Gastrocnemius medialis (tissue), 4 donors: ENCODE measurements around the gene GABRG3. TPM values are rescaled to one million over a fixed set of nuclear protein-coding genes. Genes with fewer than 3 reads are reported as not detected.

Source experiments
- ATAC-seq, 2 donors: fragments of 150-250 bp; one replicate each; pipeline ENCODE4 v1.9.1; 2016
- DNase-seq, 2 donors: peaks; one replicate each; pipeline ENCODE4 v3.0.0-alpha.2; 2019
- H3K27ac ChIP-seq, 4 donors: fragments of 200-600 bp; sonication (generic); 1 replicate in 1 of 4; 2 replicates in 3 of 4; pipeline ENCODE4 v1.5.1; 2016 to 2018; ENCODE audit warnings: mild to moderate bottlenecking in 2 of 4, moderate library complexity in 1 of 4
- H3K27me3 ChIP-seq, 3 donors: fragments of 200-600 bp; sonication (generic) in 2 of 3; 1 replicate in 1 of 3; 2 replicates in 2 of 3; pipeline versions ENCODE4 v1.5.1 to v1.6.0; 2016 to 2019; ENCODE audit warnings: mild to moderate bottlenecking in 1 of 3, moderate library complexity in 1 of 3
- H3K36me3 ChIP-seq, 2 donors: fragments of 200-600 bp; sonication (generic) in 1 of 2; one replicate each; pipeline ENCODE4 v1.5.1; 2017 to 2018
- H3K4me1 ChIP-seq, 2 donors: fragments of 200-600 bp; sonication (generic) in 1 of 2; one replicate each; pipeline ENCODE4 v1.5.1; 2016 to 2017; ENCODE audit warnings: mild to moderate bottlenecking in 2 of 2
- H3K4me3 ChIP-seq, 4 donors: fragments of 200-600 bp; sonication (generic) in 3 of 4; 1 replicate in 1 of 4; 2 replicates in 3 of 4; pipeline ENCODE4 v1.5.1; 2016 to 2019; ENCODE audit warnings: mild to moderate bottlenecking in 2 of 4
- H3K9me3 ChIP-seq, 3 donors: fragments of 200-600 bp; sonication (generic) in 2 of 3; 1 replicate in 1 of 3; 2 replicates in 2 of 3; pipeline ENCODE4 v1.5.1; 2016 to 2019
- POLR2A ChIP-seq, 2 donors: fragments of 450-650 bp; IDR thresholded peaks; one replicate each; pipeline ENCODE4 v1.6.1; 2017; ENCODE audit warnings: antibody characterized with exemption in 2 of 2, mild to moderate bottlenecking in 2 of 2, moderate library complexity in 2 of 2
- in situ Hi-C, 4 donors: fragments of 200-750 bp; cut with MboI; loops; one replicate each; pipeline versions ENCODE4 v1.15.0 to v1.8.0; 2017; ENCODE audit warnings: low sequenced_read_pairs in 4 of 4
- intact Hi-C: fragments of 100-400 bp; cut with DNase I; formaldehyde crosslinking; loops from one replicate; pipeline ENCODE4 v1.15.1; 2023; ENCODE audit warnings: low total_unique reads
- total RNA-seq, 4 donors: library from RNA; depleted of rRNA; stranded (reverse); fragments of >200 nt; gene quantifications; one replicate each; pipeline versions ENCODE4 v1.1.0 to v1.2.3, GENCODE V29; 2016
- TF ChIP-seq, protein P1 (sequence below), 5 experiments: fragments of 450-650 bp in 3 of 5; fragments of 200-600 bp in 2 of 5; sonication (generic) in 2 of 5; IDR thresholded peaks in 4 of 5; conservative IDR thresholded peaks in 1 of 5; 1 replicate in 4 of 5; 2 replicates in 1 of 5; pipeline ENCODE4 v1.5.1; 2016 to 2019; ENCODE audit warnings: antibody characterized with exemption in 5 of 5, mild to moderate bottlenecking in 3 of 5, moderate library complexity in 3 of 5

GABRG3 gene
- total RNA-seq, 4 donors from 2014 or later, result not detected

DNA sequence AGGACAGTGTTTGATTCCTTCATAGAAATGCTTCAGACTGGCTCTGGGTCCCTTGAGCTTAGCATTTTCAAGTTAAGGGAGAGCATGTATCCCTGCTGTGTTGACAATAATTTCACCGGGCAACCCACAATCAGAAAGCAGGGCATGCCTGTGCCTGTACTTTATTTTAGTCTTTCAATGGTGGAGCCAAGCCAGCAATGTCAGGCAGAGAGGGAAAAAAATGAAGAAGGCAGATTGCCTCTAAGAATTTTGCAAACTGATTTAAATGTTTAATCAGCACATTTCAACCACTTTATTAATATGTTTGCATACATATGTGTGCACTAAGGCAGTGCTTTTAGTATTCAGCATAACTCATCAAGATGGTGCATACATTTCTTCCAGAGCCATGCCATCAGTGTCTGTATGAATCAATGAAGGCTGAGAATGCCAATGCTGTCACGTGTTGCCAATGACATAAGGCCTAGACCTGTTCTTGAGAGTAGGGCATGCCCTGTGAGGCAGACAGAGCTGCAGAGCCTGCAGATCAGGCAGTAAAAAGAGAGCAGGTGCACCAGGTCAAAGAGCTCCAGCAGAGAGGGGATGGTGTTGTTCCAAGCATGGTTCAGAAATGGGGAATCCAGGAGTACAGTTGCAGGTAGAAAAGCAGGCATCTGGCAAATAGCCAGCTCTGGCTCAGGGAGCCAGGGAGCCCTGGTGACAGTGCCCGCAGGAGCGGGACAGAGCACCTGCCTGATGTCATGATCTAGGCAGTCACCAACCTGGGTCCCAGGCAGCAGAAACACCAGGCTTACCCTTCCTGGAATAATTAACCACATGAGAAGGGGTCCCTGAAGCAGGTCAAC lies 508.5 kb downstream of the GABRG3 start:
- intact Hi-C loops, result no loop called here
- Histone ChIP-seq H3K27ac (no peak overlapping the region), H3K9me3 (no peaks in the 10 kb centered on the region), H3K4me3 (no peak overlapping the region), H3K4me1 (no peaks in the 10 kb centered on the region), H3K27me3 (no peaks in the 10 kb centered on the region), H3K36me3 (no peaks in the 10 kb centered on the region)
- DNase-seq (no peak), ATAC-seq (no peak)
- TF ChIP-seq, protein P1, sequence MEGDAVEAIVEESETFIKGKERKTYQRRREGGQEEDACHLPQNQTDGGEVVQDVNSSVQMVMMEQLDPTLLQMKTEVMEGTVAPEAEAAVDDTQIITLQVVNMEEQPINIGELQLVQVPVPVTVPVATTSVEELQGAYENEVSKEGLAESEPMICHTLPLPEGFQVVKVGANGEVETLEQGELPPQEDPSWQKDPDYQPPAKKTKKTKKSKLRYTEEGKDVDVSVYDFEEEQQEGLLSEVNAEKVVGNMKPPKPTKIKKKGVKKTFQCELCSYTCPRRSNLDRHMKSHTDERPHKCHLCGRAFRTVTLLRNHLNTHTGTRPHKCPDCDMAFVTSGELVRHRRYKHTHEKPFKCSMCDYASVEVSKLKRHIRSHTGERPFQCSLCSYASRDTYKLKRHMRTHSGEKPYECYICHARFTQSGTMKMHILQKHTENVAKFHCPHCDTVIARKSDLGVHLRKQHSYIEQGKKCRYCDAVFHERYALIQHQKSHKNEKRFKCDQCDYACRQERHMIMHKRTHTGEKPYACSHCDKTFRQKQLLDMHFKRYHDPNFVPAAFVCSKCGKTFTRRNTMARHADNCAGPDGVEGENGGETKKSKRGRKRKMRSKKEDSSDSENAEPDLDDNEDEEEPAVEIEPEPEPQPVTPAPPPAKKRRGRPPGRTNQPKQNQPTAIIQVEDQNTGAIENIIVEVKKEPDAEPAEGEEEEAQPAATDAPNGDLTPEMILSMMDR (IDR thresholded peaks at IDR 0.05 in 4 of 5, conservative IDR thresholded peaks at IDR 0.05 in 1 of 5), result no peak
- no peak for TF ChIP-seq POLR2A (IDR thresholded peaks at IDR 0.05)
- in situ Hi-C loops, result no loop called here

DNA sequence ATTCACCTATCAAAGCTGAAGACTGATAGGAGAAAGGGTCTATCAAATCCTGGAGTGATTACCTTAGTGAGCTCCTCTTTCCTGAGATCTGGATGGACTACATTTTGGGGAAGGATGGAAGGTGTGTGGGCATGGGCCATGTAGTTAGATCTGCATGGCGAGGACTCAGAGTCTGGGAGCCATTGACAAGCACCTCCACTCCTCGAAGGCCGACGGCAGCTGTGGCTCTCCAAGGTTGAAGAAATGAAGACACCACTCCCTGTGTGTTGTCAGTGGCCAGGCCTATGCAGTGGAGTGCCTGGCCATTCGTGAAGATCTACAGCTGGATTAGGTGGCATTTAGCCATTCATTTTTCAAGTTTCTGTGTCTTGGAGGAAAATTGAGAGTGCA lies 509.2 kb downstream of the GABRG3 start:
- no peak for TF ChIP-seq POLR2A (IDR thresholded peaks at IDR 0.05)
- TF ChIP-seq, protein P1 (IDR thresholded peaks at IDR 0.05 in 4 of 5, conservative IDR thresholded peaks at IDR 0.05 in 1 of 5), result no peak
- no peak for ATAC-seq
- in situ Hi-C loops, result no loop called here

DNA sequence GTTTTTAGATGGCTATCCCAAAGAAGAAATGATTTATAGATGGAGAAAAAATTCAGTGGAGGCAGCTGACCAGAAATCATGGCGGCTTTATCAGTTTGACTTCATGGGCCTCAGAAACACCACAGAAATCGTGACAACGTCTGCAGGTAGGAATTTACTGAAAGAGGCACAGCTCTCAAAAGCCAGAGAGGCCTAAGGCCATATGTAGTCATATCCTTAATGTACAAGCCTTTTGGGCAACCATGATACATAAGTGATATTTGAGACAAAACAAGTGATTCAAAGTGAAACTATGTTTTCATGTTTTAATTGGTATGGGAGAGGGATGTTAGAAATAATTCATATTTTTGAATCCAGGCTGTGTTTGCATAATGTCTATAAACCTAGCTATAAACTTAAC lies 509.7 kb downstream of the GABRG3 start:
- ATAC-seq, result no peak
- intact Hi-C loops, result no loop called here

More for the DNA sequence above, 509.2 kb downstream of the GABRG3 start:
- Histone ChIP-seq H3K27me3 (no peaks in the 10 kb centered on the region), H3K4me1 (no peaks in the 10 kb centered on the region), H3K36me3 (no peaks in the 10 kb centered on the region), H3K9me3 (no peaks in the 10 kb centered on the region), H3K27ac (no peak overlapping the region), H3K4me3 (no peak overlapping the region)
- DNase-seq, result no peak
- intact Hi-C loops, result no loop called here

DNA sequence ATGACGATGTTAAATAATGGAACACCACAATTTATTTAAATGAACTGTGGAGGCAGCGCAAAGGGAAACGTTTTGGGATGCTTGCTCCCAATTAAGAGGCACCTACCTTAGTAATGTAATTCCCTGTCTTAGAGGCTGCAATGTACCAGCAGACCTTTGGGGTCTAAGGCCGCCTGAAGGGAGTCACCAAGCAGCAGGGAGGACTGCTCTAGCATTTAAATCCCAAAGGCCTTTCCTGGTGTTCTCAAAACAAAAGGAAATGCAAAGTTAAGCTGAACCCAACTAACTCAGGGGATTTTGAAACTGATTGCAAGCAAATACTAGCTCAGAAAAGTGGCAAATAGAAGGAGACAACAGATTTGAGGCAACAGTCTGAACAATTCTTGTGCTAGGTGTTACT lies 510.8 kb downstream of the GABRG3 start:
- Histone ChIP-seq H3K36me3 (no peaks in the 10 kb centered on the region), H3K4me1 (no peaks in the 10 kb centered on the region), H3K27me3 (no peaks in the 10 kb centered on the region), H3K27ac (no peak overlapping the region), H3K9me3 (no peaks in the 10 kb centered on the region), H3K4me3 (no peak overlapping the region)
- TF ChIP-seq POLR2A (IDR thresholded peaks at IDR 0.05), result no peak
- TF ChIP-seq, protein P1 (IDR thresholded peaks at IDR 0.05 in 4 of 5, conservative IDR thresholded peaks at IDR 0.05 in 1 of 5), result no peak
- no peak for DNase-seq
- intact Hi-C loops, result no loop called here
- no peak for ATAC-seq
- in situ Hi-C loops, result no loop called here

More for the DNA sequence above, 509.7 kb downstream of the GABRG3 start:
- in situ Hi-C loops, result no loop called here
- no peaks in the 10 kb centered on the region for H3K36me3 ChIP-seq
- DNase-seq, result no peak
- no peak overlapping the region for H3K27ac ChIP-seq
- H3K9me3 ChIP-seq, result no peaks in the 10 kb centered on the region
- H3K4me3 ChIP-seq, result no peak overlapping the region
- H3K4me1 ChIP-seq, result no peaks in the 10 kb centered on the region
- TF ChIP-seq POLR2A (IDR thresholded peaks at IDR 0.05), result no peak
- TF ChIP-seq, protein P1 (IDR thresholded peaks at IDR 0.05 in 4 of 5, conservative IDR thresholded peaks at IDR 0.05 in 1 of 5), result no peak
- H3K27me3 ChIP-seq, result no peaks in the 10 kb centered on the region
